PC-3 (cell line): Measurements from ENCODE around the gene ARHGAP6. TPM values are rescaled to one million over a fixed set of nuclear protein-coding genes. Genes with fewer than 3 reads are reported as not detected.

Source experiments
- ATAC-seq: fragments of 200-7000 bp; cut with Tn5 transposase; 2 replicates; pipeline ENCODE4 v1.9.1; 2020; ENCODE audit warnings: mild to moderate bottlenecking, moderate library complexity
- BruUV-seq: library from RNA; stranded (reverse); fragments of 400-500 nt; replicated peaks from 2 replicates; lab custom pipeline; 2021; lab: Mats Ljungman, UMichigan
- CTCF ChIA-PET: fragments of 300-600 bp; sonication (Branson Sonifier 250); formaldehyde crosslinking; loops from one replicate; lab custom pipeline; 2022; ENCODE audit warnings: antibody characterized with exemption; lab: Charles Lee
- POLR2A ChIA-PET: fragments of 300-600 bp; sonication (Branson Sonifier 250); formaldehyde crosslinking; loops from one replicate; lab custom pipeline; 2022; ENCODE audit warnings: antibody characterized with exemption; ENCODE audit not compliant: unreplicated experiment; lab: Charles Lee
- DNase-seq: peaks from one replicate; pipeline ENCODE4 v3.0.0-alpha.2; 2015
- H2AFZ ChIP-seq: fragments of 300-600 bp; sonication (generic); 2 replicates; pipeline ENCODE4 v1.6.0; 2016; ENCODE audit warnings: antibody characterized with exemption, low read length
- H3F3A ChIP-seq: fragments of 300-600 bp; sonication (generic); one replicate; pipeline ENCODE4 v1.6.0; 2017; ENCODE audit warnings: antibody characterized with exemption, low read length, control low read depth, mild to moderate bottlenecking; ENCODE audit not compliant: unreplicated experiment
- H3K27ac ChIP-seq: fragments of 300-600 bp; sonication (generic); 2 replicates; pipeline ENCODE4 v1.5.1; 2016; ENCODE audit warnings: mild to moderate bottlenecking, low read length
- H3K27me3 ChIP-seq: fragments of 300-600 bp; sonication (generic); 2 replicates; pipeline ENCODE4 v1.6.1; 2016; ENCODE audit warnings: low read length, mixed read lengths
- H3K36me3 ChIP-seq: fragments of 300-600 bp; sonication (generic); 2 replicates; pipeline ENCODE4 v1.6.1; 2016; ENCODE audit warnings: low read depth, mixed run types, low read length, mixed read lengths
- H3K4me1 ChIP-seq: fragments of 300-600 bp; sonication (generic); 2 replicates; pipeline ENCODE4 v1.5.1; 2016; ENCODE audit warnings: low read length; ENCODE audit not compliant: insufficient read depth
- H3K4me2 ChIP-seq: fragments of 300-600 bp; sonication (generic); 2 replicates; pipeline ENCODE4 v1.6.0; 2016; ENCODE audit warnings: low read length
- H3K4me3 ChIP-seq: fragments of 300-600 bp; sonication (generic); 2 replicates; pipeline ENCODE4 v1.5.1; 2016; ENCODE audit warnings: mild to moderate bottlenecking, low read length, mixed read lengths
- H3K79me2 ChIP-seq: fragments of 300-600 bp; sonication (generic); 2 replicates; pipeline ENCODE4 v1.6.1; 2017; ENCODE audit warnings: low read length, mixed read lengths
- H3K9ac ChIP-seq: fragments of 300-600 bp; sonication (generic); 2 replicates; pipeline ENCODE4 v1.6.0; 2016; ENCODE audit warnings: mild to moderate bottlenecking, low read length
- H3K9me2 ChIP-seq: fragments of 300-600 bp; sonication (generic); replicated peaks from 2 replicates; pipeline ENCODE4 v1.6.1; 2016; ENCODE audit warnings: mixed run types, low read length, mixed read lengths
- H3K9me3 ChIP-seq: fragments of 300-600 bp; sonication (generic); 2 replicates; pipeline ENCODE4 v1.6.1; 2016; ENCODE audit warnings: low read length, mixed read lengths
- H4K20me1 ChIP-seq: fragments of 300-600 bp; sonication (generic); 2 replicates; pipeline ENCODE4 v1.6.1; 2016; ENCODE audit warnings: low read length, mixed read lengths
- EZH2 ChIP-seq: fragments of 300-600 bp; sonication (generic); IDR thresholded peaks from one replicate; pipeline ENCODE4 v1.6.1; 2017; ENCODE audit warnings: antibody characterized with exemption, mild to moderate bottlenecking, low read length; ENCODE audit not compliant: unreplicated experiment
- EZH2phosphoT487 ChIP-seq: fragments of 300-600 bp; sonication (generic); IDR thresholded peaks from 2 replicates; pipeline ENCODE4 v1.6.1; 2018; ENCODE audit warnings: mild to moderate bottlenecking, antibody characterized with exemption, low read length, borderline replicate concordance
- intact Hi-C: fragments of 100-400 bp; cut with micrococcal nuclease; formaldehyde crosslinking; loops from 2 replicates; pipeline ENCODE4 v1.9.0; 2023
- total RNA-seq: library from RNA; depleted of rRNA; stranded (reverse); fragments of >200 nt; gene quantifications from 2 replicates; pipeline ENCODE4 v1.2.3, GENCODE V29; 2014
- TF ChIP-seq, protein P1 (sequence below): fragments of 300-600 bp; sonication (generic); conservative IDR thresholded peaks from 2 replicates; pipeline ENCODE4 v1.5.1; 2017; ENCODE audit warnings: antibody characterized with exemption, low read depth, mild to moderate bottlenecking, low read length

Gene ARHGAP6
- total RNA-seq, 1 experiment from 2014 or later = 2.8 TPM

DNA sequence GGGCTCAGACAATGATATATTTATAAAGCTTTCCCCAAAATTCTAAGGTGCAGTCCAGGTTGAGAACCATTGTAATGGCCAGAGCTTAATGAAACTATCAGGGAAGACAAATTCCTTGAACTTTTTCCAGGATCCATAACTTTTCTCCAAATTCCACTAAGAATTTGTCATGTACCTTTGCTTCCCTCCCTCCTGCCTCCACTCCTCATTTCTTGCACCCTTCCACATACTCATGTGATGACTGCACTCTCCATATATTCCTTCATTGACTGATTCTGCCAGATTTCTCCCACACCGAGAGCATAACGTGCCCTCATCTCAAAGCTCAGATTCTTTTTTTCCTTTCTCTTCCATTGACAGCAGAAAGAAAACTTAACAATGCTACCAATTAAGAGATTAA, 393.4 kb downstream of the ARHGAP6 start:
- ATAC-seq = no peak
- no peaks in the 10 kb centered on the region for H4K20me1 ChIP-seq
- peaks cover 10% of the 10 kb centered on the region for H3K4me1 ChIP-seq
- ChIA-PET POLR2A (no interaction called here), CTCF (no interaction called here)
- no peak overlapping the region for H3K9ac ChIP-seq
- H3K9me3 ChIP-seq = no peaks in the 10 kb centered on the region
- H2AFZ ChIP-seq = no peak overlapping the region
- no peaks in the 10 kb centered on the region for H3K36me3 ChIP-seq
- no peak overlapping the region for H3K4me2 ChIP-seq
- H3K27ac ChIP-seq = no peak overlapping the region
- H3K79me2 ChIP-seq = no peaks in the 10 kb centered on the region
- intact Hi-C loops = no loop called here
- DNase-seq = no peak
- TF ChIP-seq EZH2 = no peak
- no peak overlapping the region for H3K4me3 ChIP-seq
- no TSS peak for BruUV-seq
- no peaks in the 10 kb centered on the region for H3K27me3 ChIP-seq
- H3K9me2 ChIP-seq = no peaks in the 10 kb centered on the region
- no peaks in the 10 kb centered on the region for H3F3A ChIP-seq

- H3K79me2 ChIP-seq = no peaks in the 10 kb centered on the region
- TF ChIP-seq EZH2phosphoT487 (no peak), EZH2 (no peak)
- TF ChIP-seq, protein P1, sequence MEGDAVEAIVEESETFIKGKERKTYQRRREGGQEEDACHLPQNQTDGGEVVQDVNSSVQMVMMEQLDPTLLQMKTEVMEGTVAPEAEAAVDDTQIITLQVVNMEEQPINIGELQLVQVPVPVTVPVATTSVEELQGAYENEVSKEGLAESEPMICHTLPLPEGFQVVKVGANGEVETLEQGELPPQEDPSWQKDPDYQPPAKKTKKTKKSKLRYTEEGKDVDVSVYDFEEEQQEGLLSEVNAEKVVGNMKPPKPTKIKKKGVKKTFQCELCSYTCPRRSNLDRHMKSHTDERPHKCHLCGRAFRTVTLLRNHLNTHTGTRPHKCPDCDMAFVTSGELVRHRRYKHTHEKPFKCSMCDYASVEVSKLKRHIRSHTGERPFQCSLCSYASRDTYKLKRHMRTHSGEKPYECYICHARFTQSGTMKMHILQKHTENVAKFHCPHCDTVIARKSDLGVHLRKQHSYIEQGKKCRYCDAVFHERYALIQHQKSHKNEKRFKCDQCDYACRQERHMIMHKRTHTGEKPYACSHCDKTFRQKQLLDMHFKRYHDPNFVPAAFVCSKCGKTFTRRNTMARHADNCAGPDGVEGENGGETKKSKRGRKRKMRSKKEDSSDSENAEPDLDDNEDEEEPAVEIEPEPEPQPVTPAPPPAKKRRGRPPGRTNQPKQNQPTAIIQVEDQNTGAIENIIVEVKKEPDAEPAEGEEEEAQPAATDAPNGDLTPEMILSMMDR = no peak
- H3K4me2 ChIP-seq = no peak overlapping the region
- ATAC-seq = no peak
- no peak overlapping the region for H3K9ac ChIP-seq
- ChIA-PET CTCF (no interaction called here), POLR2A (no interaction called here)
- no peaks in the 10 kb centered on the region for H4K20me1 ChIP-seq
- H2AFZ ChIP-seq = no peak overlapping the region
- H3K9me2 ChIP-seq = no peaks in the 10 kb centered on the region
- H3K27me3 ChIP-seq = no peaks in the 10 kb centered on the region
- intact Hi-C loops = no loop called here
- no peaks in the 10 kb centered on the region for H3K36me3 ChIP-seq
- BruUV-seq = no TSS peak
- H3K4me1 ChIP-seq = peaks cover 10% of the 10 kb centered on the region
- no peak for DNase-seq
- no peaks in the 10 kb centered on the region for H3F3A ChIP-seq
- H3K27ac ChIP-seq = no peak overlapping the region
- no peak overlapping the region for H3K4me3 ChIP-seq
- H3K9me3 ChIP-seq = no peaks in the 10 kb centered on the region
These were observed 395.7 kb downstream of the ARHGAP6 start for GRCh38 chrX:11269996-11270395.

GRCh38 chrX:11269006-11269405, 396.7 kb downstream of the ARHGAP6 start:
- intact Hi-C loops = no loop called here
- Histone ChIP-seq H4K20me1 (no peaks in the 10 kb centered on the region), H2AFZ (no peak overlapping the region), H3K27me3 (no peaks in the 10 kb centered on the region), H3K4me3 (no peak overlapping the region), H3K4me1 (peaks cover 7% of the 10 kb centered on the region), H3F3A (no peaks in the 10 kb centered on the region), H3K36me3 (no peaks in the 10 kb centered on the region), H3K4me2 (no peak overlapping the region), H3K9ac (no peak overlapping the region), H3K27ac (no peak overlapping the region), H3K9me2 (no peaks in the 10 kb centered on the region), H3K9me3 (no peaks in the 10 kb centered on the region), H3K79me2 (no peaks in the 10 kb centered on the region)
- no TSS peak for BruUV-seq
- DNase-seq (no peak), ATAC-seq (no peak)
- POLR2A ChIA-PET = no interaction called here
- CTCF ChIA-PET = no interaction called here
- TF ChIP-seq, protein P1 = no peak
